ENCODE measurements around the gene ICOS. TPM values are rescaled to one million over a fixed set of nuclear protein-coding genes. Genes with fewer than 3 reads are reported as not detected.

Gene ICOS
- total and polyA plus RNA-seq, 2 of the 4 experiments (the other 2 are of a cell fraction): not detected

- no peak overlapping the region for H3K4me2 ChIP-seq (ENCODE audit: low read depth, low read length)
- no peaks in the 10 kb centered on the region for H3K9me1 ChIP-seq (ENCODE audit: insufficient read depth, low read length)
- no peaks in the 10 kb centered on the region for H4K20me1 ChIP-seq (ENCODE audit: insufficient read depth, low read length)
- H3K18ac ChIP-seq (ENCODE audit: low read depth, low read length): no peak overlapping the region
- H4K5ac ChIP-seq (ENCODE audit: low read depth, low read length): no peak overlapping the region
- no peak for DNase-seq
- H3K27ac ChIP-seq (ENCODE audit: insufficient read depth, low read length): no peak overlapping the region
- H3K56ac ChIP-seq (ENCODE audit: extremely low read depth, insufficient read depth, low read length): no peak overlapping the region
- no peaks in the 10 kb centered on the region for H3K4me1 ChIP-seq (ENCODE audit: control insufficient read depth, insufficient read depth, low read length)
- ATAC-seq (ENCODE audit: low read depth): no peak
- H2BK20ac ChIP-seq (ENCODE audit: low read depth, low read length): no peak overlapping the region
- H2BK5ac ChIP-seq (ENCODE audit: low read depth, low read length, poor library complexity, severe bottlenecking): no peak overlapping the region
- no peak overlapping the region for H2AFZ ChIP-seq (replicated peaks; ENCODE audit: low read length, poor library complexity)
- whole genome bisulfite sequencing, 2 experiments (ENCODE audit: extremely low coverage in 2 of 2, insufficient read length in 1 of 2): no CpG with 5 or more reads among the region's 1 CpG
- H4K91ac ChIP-seq (ENCODE audit: insufficient read depth, low read depth, low read length): no peak overlapping the region
- in situ Hi-C loops (cut with MboI; ENCODE audit: low sequenced_read_pairs): no loop called here
- peaks cover 1% of the 10 kb centered on the region; the same call in 1 of the 2 replicates for H3K27me3 ChIP-seq (ENCODE audit: control insufficient read depth, insufficient read depth, low read length)
- no peak overlapping the region for H3K9ac ChIP-seq (ENCODE audit: low read depth, low read length)
- POLR2A ChIA-PET (ENCODE audit: unreplicated experiment): no interaction called here
- no peak overlapping the region for H2BK15ac ChIP-seq (ENCODE audit: low read depth, low read length)
- no TSS peak for BruUV-seq (replicated peaks)
- H2AK9ac ChIP-seq (replicated peaks; ENCODE audit: low read depth, low read length, poor library complexity): no peak overlapping the region
- H3K36me3 ChIP-seq (ENCODE audit: control insufficient read depth, insufficient read depth, low read length): no peaks in the 10 kb centered on the region
- H3K14ac ChIP-seq (replicated peaks; ENCODE audit: low read depth, low read length): no peak overlapping the region
- H3K4me3 ChIP-seq (ENCODE audit: insufficient read depth, low read depth, low read length): no peak overlapping the region
- H3K23ac ChIP-seq (ENCODE audit: low read depth, low read length): no peak overlapping the region
- no peak overlapping the region for H2BK120ac ChIP-seq (ENCODE audit: low read depth, low read length)
- CTCF ChIA-PET: no interaction called here
- H2AK5ac ChIP-seq (ENCODE audit: low read depth, low read length): no peak overlapping the region
- no peak overlapping the region for H3K4ac ChIP-seq (ENCODE audit: low read depth, low read length)
- H3K79me1 ChIP-seq (ENCODE audit: low read depth in 1 of 2, low read length in 2 of 2): no peaks in the 10 kb centered on the region
- TF ChIP-seq ELK1 (IDR thresholded peaks at IDR 0.05; ENCODE audit: borderline replicate concordance, low read depth, low read length) (no peak), MAFK (IDR thresholded peaks at IDR 0.05; ENCODE audit: low read depth, low read length) (no peak), BHLHE40 (IDR thresholded peaks at IDR 0.05; ENCODE audit: low read depth, low read length) (no peak), MAZ (IDR thresholded peaks at IDR 0.05; ENCODE audit: borderline replicate concordance, low read depth, low read length) (no peak), NFE2L2 (IDR thresholded peaks at IDR 0.05; ENCODE audit: low read depth, low read length) (no peak), FOS (IDR thresholded peaks at IDR 0.05; ENCODE audit: low read depth, low read length) (no peak), CEBPB (IDR thresholded peaks at IDR 0.05; ENCODE audit: low read depth, low read length) (no peak), RAD21 (IDR thresholded peaks at IDR 0.05; ENCODE audit: low read length) (no peak)
- H4K8ac ChIP-seq (ENCODE audit: low read depth in 2 of 2, low read length in 2 of 2): no peak overlapping the region
- H3K9me3 ChIP-seq (ENCODE audit: control insufficient read depth, insufficient read depth, low read length): no peaks in the 10 kb centered on the region
- dilution Hi-C loops (cut with HindIII; ENCODE audit: low sequenced_read_pairs, unreplicated experiment): no loop called here
- intact Hi-C loops (cut with micrococcal nuclease): no loop called here
These were observed 55.9 kb downstream of the ICOS start for GRCh38 chr2:203992509-203992908.

Data from IMR-90 (cell line).